CD14-positive monocyte (primary cell): ENCODE data around the gene VAT1. TPM values are rescaled to one million over a fixed set of nuclear protein-coding genes. Genes with fewer than 3 reads are reported as not detected.

ENCODE experiments used
- DNase-seq, 3 donors: peaks; one replicate each; pipeline ENCODE4 v3.0.0-alpha.2; 2011 to 2022
- H2AFZ ChIP-seq: 2 replicates; pipeline ENCODE4 v1.6.0; 2012; ENCODE audit warnings: mild to moderate bottlenecking, low read depth, low read length, inconsistent platforms; ENCODE audit not compliant: insufficient read depth, poor library complexity, severe bottlenecking
- H3K27ac ChIP-seq, 2 donors: 1 replicate in 1 of 2; 2 replicates in 1 of 2; pipeline ENCODE4 v1.5.1; 2012 to 2013; ENCODE audit warnings: low read length in 2 of 2, control low read depth in 1 of 2, inconsistent platforms in 1 of 2, low read depth in 1 of 2, mild to moderate bottlenecking in 1 of 2
- H3K27me3 ChIP-seq, 2 donors: one replicate each; pipeline versions ENCODE4 v1.6.0 to v1.6.1; 2011 to 2013; ENCODE audit warnings: low read length in 2 of 2; ENCODE audit not compliant: control insufficient read depth in 2 of 2, insufficient read depth in 2 of 2
- H3K36me3 ChIP-seq, 2 donors: replicated peaks in 1 of 2; 1 replicate in 1 of 2; 2 replicates in 1 of 2; pipeline versions ENCODE4 v1.5.1 to v1.6.1; 2012 to 2013; ENCODE audit warnings: low read length in 2 of 2, control low read depth in 1 of 2, inconsistent platforms in 1 of 2, mild to moderate bottlenecking in 1 of 2; ENCODE audit not compliant: insufficient read depth in 2 of 2, control insufficient read depth in 1 of 2
- H3K4me1 ChIP-seq, 2 donors: 1 replicate in 1 of 2; 2 replicates in 1 of 2; pipeline versions ENCODE4 v1.5.1 to v1.6.1; 2012 to 2013; ENCODE audit warnings: low read length in 2 of 2, control low read depth in 1 of 2, inconsistent platforms in 1 of 2, mild to moderate bottlenecking in 1 of 2, moderate library complexity in 1 of 2; ENCODE audit not compliant: insufficient read depth in 2 of 2, control insufficient read depth in 1 of 2
- H3K4me2 ChIP-seq: replicated peaks from 2 replicates; pipeline ENCODE3; 2012; ENCODE audit warnings: low read length, moderate library complexity, mild to moderate bottlenecking; ENCODE audit not compliant: poor library complexity, severe bottlenecking; ENCODE audit errors: extremely low read depth
- H3K4me3 ChIP-seq, 3 experiments: fragments of 200-600 bp in 1 of 3; sonication (generic) in 1 of 3; replicated peaks in 1 of 3; 1 replicate in 2 of 3; 2 replicates in 1 of 3; pipeline ENCODE4 v1.5.1; 2011 to 2013; ENCODE audit warnings: low read length in 3 of 3, mild to moderate bottlenecking in 3 of 3, control low read depth in 2 of 3, low read depth in 2 of 3, inconsistent platforms in 1 of 3, moderate library complexity in 1 of 3
- H3K79me2 ChIP-seq: 2 replicates; pipeline ENCODE4 v1.6.0; 2012; ENCODE audit warnings: mild to moderate bottlenecking, control low read depth, inconsistent platforms, low read length, moderate library complexity; ENCODE audit not compliant: insufficient read depth
- H3K9ac ChIP-seq: 2 replicates; pipeline ENCODE4 v1.6.0; 2017; ENCODE audit warnings: low read length, mild to moderate bottlenecking; ENCODE audit not compliant: insufficient read depth, poor library complexity, severe bottlenecking
- H3K9me3 ChIP-seq, 2 donors: replicated peaks in 1 of 2; 1 replicate in 1 of 2; 2 replicates in 1 of 2; pipeline versions ENCODE4 v1.5.1 to v1.6.1; 2012 to 2013; ENCODE audit warnings: low read length in 2 of 2, control low read depth in 1 of 2; ENCODE audit not compliant: control insufficient read depth in 1 of 2, insufficient read depth in 1 of 2
- H4K20me1 ChIP-seq: 2 replicates; pipeline ENCODE4 v1.6.0; 2012; ENCODE audit warnings: mild to moderate bottlenecking, low read length, control low read depth, moderate library complexity; ENCODE audit not compliant: insufficient read depth
- H3K27ac Mint-ChIP-seq, 7 donors: one replicate each; pipeline ENCODE4 v1.8.0; 2020; ENCODE audit warnings: mild to moderate bottlenecking in 7 of 7, mixed read lengths in 7 of 7, moderate library complexity in 6 of 7, inconsistent platforms in 2 of 7
- H3K27me3 Mint-ChIP-seq, 3 donors: one replicate each; pipeline ENCODE4 v1.8.0; 2021 to 2022; ENCODE audit warnings: low read depth in 3 of 3, mild to moderate bottlenecking in 3 of 3, mixed read lengths in 3 of 3, moderate library complexity in 3 of 3, inconsistent platforms in 1 of 3
- H3K36me3 Mint-ChIP-seq, 2 donors: one replicate each; pipeline ENCODE4 v1.8.0; 2020; ENCODE audit warnings: mixed read lengths in 2 of 2, inconsistent platforms in 1 of 2, mild to moderate bottlenecking in 1 of 2
- H3K4me1 Mint-ChIP-seq: one replicate; pipeline ENCODE4 v1.8.0; 2020; ENCODE audit warnings: mild to moderate bottlenecking, mixed read lengths
- H3K4me3 Mint-ChIP-seq, 2 donors: one replicate each; pipeline ENCODE4 v1.8.0; 2020; ENCODE audit warnings: mild to moderate bottlenecking in 2 of 2, mixed read lengths in 2 of 2, moderate library complexity in 1 of 2
- H3K9me3 Mint-ChIP-seq, 7 donors: one replicate each; pipeline ENCODE4 v1.8.0; 2020 to 2022; ENCODE audit warnings: mixed read lengths in 7 of 7, mild to moderate bottlenecking in 6 of 7, moderate library complexity in 6 of 7, inconsistent platforms in 2 of 7
- CTCF ChIP-seq: fragments of 200-600 bp; IDR thresholded peaks from one replicate; pipeline ENCODE4 v1.8.0; 2022; ENCODE audit warnings: antibody characterized with exemption, mild to moderate bottlenecking
- WGBS: methylation state at CpG from one replicate; pipeline ENCODE4 v1.1.5; 2013; ENCODE audit warnings: missing lambda C conversion rate; ENCODE audit not compliant: insufficient coverage; 5-methylcytosine and 5-hydroxymethylcytosine counted together
- intact Hi-C, 2 donors: fragments of 100-400 bp; cut with micrococcal nuclease; formaldehyde crosslinking; loops; one replicate each; pipeline versions ENCODE4 v1.15.0 to v1.15.1; 2023
- polyA plus RNA-seq, 3 donors: library from polyadenylated mRNA; depleted of rRNA in 1 of 3; unstranded in 2 of 3; stranded (reverse) in 1 of 3; fragments of 300-500 nt in 2 of 3; fragments of >200 nt in 1 of 3; fragmentation: Illumina TruSeq in 2 of 3; gene quantifications; 1 replicate in 2 of 3; 2 replicates in 1 of 3; pipeline ENCODE4 v1.2.3, GENCODE V29; 2012 to 2021

VAT1 gene
- polyA plus RNA-seq, 3 donors, result 12.7 to 39.5 (median 38.0) TPM

DNA sequence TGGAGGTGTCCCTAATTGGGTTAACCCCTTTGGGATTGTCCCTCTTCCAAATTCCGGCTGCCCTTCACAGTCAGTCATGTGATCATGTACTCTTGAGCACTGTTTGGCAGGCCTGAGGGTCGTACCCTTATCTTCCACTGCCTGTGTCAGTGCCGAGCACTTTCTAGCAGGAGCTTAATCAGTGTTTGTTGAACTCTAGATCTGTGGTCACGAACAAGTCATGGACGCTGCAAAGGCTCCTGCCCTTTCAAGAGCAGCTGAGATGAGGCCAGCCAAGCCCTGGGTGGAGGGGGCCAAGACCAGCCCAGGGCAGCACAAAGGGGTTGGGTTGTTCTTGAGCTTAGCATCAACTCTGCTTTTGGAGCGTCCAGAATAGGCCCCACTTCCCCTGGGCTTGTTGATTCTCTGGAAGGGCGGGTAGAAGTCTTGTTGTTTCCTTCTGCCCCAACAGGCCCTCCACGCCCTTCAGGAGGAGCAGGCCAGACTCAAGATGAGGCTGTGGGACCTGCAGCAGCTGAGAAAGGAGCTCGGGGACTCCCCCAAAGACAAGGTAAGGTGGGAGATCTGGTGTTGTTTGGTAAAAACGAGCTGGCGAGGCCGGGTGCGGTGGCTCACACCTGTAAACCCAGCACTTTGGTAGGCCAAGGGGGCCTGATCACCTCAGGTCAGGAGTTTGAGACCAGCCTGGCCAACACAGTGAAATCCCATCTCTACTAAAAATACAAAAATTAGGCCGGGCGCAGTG, 10.3 kb downstream of the VAT1 start:
- Histone ChIP-seq H3K27me3 (no peaks in the 10 kb centered on the region), H3K36me3 (peaks cover 39 to 55% of the 10 kb centered on the region in 2 donors), H3K9me3 (no peaks in the 10 kb centered on the region), H3K9ac (no peak overlapping the region), H3K27ac (no peak overlapping the region), H3K4me2 (no peak overlapping the region), H4K20me1 (peaks cover 21% of the 10 kb centered on the region), H3K4me3 (no peak overlapping the region), H2AFZ (no peak overlapping the region), H3K4me1 (peaks cover 26% of the 10 kb centered on the region in 2 donors), H3K79me2 (peaks cover 28% of the 10 kb centered on the region)
- Mint-ChIP-seq H3K9me3 (no peaks in the 10 kb centered on the region), H3K36me3 (peaks cover 54 to 60% of the 10 kb centered on the region in 2 donors), H3K27ac (peak overlapping the region in 2 of 7 donors; percentile 16 to 18), H3K4me1 (peaks cover 48% of the 10 kb centered on the region), H3K27me3 (no peaks in the 10 kb centered on the region), H3K4me3 (no peak overlapping the region)
- no peak for TF ChIP-seq CTCF
- intact Hi-C loops, result loop anchor here in 1 of 2 donors (10.0 kb wide), 1 partner anchor 113 kb away; the partner anchor contains the start of gene BRCA1
- WGBS, result 94% methylated on average over 10 of the region's 15 CpGs
- no peak for DNase-seq

GRCh38 chr17:43010667-43011308, 11.4 kb downstream of the VAT1 start:
- H3K36me3 ChIP-seq, result peaks cover 34 to 48% of the 10 kb centered on the region in 2 donors
- no peak overlapping the region for H3K4me2 ChIP-seq
- H3K4me1 ChIP-seq, result peaks cover 30 to 35% of the 10 kb centered on the region in 2 donors
- H3K36me3 Mint-ChIP-seq, result peaks cover 46 to 51% of the 10 kb centered on the region in 2 donors
- no peak overlapping the region for H3K9ac ChIP-seq
- intact Hi-C loops, result loop anchor here in 1 of 2 donors (10.0 kb wide), 1 partner anchor 114 kb away; the partner anchor contains the start of gene BRCA1
- no peaks in the 10 kb centered on the region for H3K9me3 Mint-ChIP-seq
- H3K4me1 Mint-ChIP-seq, result peaks cover 51% of the 10 kb centered on the region
- no peak overlapping the region for H3K4me3 ChIP-seq
- no peak overlapping the region for H3K27ac ChIP-seq
- no peak for TF ChIP-seq CTCF
- H2AFZ ChIP-seq, result no peak overlapping the region
- no peaks in the 10 kb centered on the region for H3K9me3 ChIP-seq
- H3K79me2 ChIP-seq, result peaks cover 31% of the 10 kb centered on the region
- no peak for DNase-seq
- H3K27ac Mint-ChIP-seq, result peak overlapping the region in 1 of 7 donors; percentile 21
- peaks cover 21% of the 10 kb centered on the region for H4K20me1 ChIP-seq
- no peak overlapping the region for H3K4me3 Mint-ChIP-seq
- no peaks in the 10 kb centered on the region for H3K27me3 ChIP-seq
- 100% methylated on average over 3 of the region's 5 CpGs for WGBS
- H3K27me3 Mint-ChIP-seq, result no peaks in the 10 kb centered on the region
